ENCODE data around the gene RGS3.

Gene RGS3

GRCh38 chr9:113514061-113514460 lies 50.5 kb downstream of the RGS3 start:
- DNase-seq, result no peak

- DNase-seq, result no peak
Observed at GRCh38 chr9:113514748-113515147, 51.2 kb downstream of the RGS3 start.

GRCh38 chr9:113515862-113516261 lies 52.3 kb downstream of the RGS3 start:
- DNase-seq, result no peak

DNA sequence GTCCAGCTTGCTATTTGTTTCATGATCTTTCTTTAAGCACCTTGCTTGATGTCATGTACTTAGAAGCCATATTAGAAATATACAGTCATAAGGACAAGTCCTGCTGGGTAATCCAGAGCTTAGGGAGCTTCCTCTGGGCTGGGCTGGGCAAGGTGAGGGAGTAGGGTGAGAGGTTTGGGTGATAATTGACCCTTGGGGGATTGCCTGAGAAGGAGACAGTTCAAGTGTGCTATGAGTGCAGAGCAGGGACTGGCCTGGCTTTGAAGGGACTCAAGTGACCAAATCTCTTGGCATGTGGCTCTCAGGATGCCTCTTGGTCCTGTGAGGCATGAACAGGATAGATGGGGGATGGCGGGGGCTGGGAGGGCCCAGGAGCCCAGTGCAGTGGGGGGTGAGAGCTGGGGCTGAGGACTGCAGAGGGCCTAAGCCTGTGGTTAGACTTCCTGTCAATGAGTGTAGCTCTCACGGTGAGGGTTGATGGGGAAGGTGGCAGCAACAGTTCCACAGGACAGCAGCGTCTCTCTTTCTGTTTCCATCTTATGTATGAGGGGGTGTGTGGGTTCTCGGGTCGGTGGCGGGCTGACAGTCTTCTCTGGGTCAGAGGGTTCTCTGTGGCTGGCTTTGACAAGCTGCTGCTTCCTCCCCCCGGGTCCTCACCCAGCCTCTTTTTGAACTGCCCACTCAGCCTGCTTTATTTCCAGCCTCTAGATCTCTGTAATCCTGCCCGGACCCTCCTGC lies 53.5 kb downstream of the RGS3 start:
- no peak for DNase-seq

- no peak for DNase-seq
Observed at GRCh38 chr9:113519426-113520108, 56.0 kb downstream of the RGS3 start.

GRCh38 chr9:113520109-113520642 lies 56.6 kb downstream of the RGS3 start:
- no peak for DNase-seq

- no peak for DNase-seq
Observed at GRCh38 chr9:113521693-113522255, 58.2 kb downstream of the RGS3 start.

GRCh38 chr9:113522419-113522818 lies 58.9 kb downstream of the RGS3 start:
- DNase-seq, result no peak

DNA sequence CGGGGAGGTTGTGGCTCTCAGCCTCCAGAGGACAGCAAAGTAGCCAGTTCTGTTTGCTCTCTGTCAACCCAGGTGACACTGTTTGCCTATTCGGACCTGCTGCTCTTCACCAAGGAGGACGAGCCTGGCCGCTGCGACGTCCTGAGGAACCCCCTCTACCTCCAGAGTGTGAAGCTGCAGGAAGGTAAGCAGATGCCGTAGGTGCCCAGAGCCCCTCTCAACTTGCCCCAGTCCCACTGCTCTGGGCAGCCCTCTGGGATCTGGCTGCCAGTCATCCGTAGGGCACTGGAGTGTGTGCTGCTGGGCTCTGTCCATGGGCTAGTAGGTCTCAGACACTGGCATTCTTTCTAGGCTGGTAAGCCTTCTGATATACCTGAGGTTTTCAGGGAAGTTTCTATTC lies 59.3 kb downstream of the RGS3 start:
- no peak for DNase-seq

DNA sequence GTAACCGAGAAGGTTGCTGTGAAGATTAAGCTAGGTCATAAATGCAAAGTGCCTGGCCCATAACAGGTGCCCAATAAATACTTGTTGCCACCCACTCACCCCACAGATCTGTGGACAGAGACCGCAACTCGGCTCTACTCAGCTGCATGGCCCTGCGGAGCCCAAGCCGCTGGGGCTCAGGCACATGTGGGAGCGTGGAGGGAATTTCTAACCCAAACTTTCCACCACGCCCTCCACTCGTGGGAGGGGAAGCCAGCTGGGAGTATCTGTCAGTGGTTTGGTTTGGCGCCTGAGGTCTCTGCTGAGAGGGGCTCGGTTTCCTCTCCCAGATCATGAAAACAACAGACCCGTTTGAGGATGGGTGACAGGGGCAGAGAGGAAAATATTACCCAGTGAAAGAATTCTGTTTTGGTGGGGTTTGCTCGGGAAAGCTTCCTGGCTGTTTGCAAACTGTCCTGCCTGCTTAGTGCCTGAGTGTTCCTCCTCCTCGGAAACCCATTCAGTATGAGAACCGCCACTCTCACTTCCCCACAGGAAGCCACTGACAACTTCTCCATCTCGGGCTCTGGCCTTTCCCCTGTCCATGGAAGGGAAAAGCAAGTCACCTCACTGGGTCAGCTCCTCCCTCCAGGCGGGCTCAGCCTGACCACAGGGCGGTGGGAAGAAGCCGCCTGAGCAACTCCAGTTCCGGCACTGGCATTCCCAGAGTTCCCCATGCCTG lies 60.1 kb downstream of the RGS3 start:
- no peak for DNase-seq

- DNase-seq, result no peak
Observed at GRCh38 chr9:113524468-113524867, 60.9 kb downstream of the RGS3 start.

DNA sequence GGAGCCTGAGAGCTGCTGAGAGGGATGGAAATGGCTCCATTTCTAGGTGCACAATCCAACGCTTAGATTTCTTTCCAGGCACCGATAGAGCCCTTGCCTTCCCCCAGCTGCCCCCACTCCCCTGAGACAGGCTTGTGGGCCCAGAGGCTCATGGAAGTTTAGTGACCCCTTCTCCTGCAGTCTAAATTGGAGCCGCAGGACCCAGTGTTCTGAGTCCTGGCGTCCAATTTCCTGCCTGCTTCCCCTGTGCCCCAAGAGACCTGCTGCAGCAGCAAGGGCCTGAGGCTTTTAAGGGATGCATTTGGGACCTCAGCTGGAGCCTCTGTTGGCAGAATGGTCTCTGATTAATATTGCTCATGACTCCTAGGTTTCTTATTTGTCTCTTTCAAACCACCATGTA lies 61.7 kb downstream of the RGS3 start:
- DNase-seq, result no peak

GRCh38 chr9:113525831-113526230 lies 62.3 kb downstream of the RGS3 start:
- DNase-seq, result no peak

- no peak for DNase-seq
Observed at GRCh38 chr9:113526231-113526746, 62.8 kb downstream of the RGS3 start.

GRCh38 chr9:113526841-113527240 lies 63.3 kb downstream of the RGS3 start:
- no peak for DNase-seq

DNA sequence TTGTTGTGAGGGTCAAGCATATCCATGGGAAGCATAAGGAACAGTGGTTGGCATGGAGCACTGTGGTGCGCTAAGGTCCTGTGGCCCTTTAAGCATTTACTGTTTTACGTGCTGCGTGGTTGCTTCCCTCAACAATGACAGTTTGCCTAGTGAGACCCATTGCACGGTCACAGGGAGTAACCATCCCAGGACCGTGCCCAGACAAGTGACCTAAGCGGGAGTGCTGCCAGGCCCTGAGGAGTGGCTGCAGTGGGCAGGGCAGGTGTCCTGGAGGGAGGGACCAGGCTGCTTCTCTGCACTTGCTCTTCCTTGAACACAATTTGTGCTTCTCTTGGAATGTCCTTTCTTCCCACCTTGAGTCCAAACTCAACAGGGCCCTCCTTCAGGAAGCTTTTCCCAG lies 64.6 kb downstream of the RGS3 start:
- no peak for DNase-seq

DNA sequence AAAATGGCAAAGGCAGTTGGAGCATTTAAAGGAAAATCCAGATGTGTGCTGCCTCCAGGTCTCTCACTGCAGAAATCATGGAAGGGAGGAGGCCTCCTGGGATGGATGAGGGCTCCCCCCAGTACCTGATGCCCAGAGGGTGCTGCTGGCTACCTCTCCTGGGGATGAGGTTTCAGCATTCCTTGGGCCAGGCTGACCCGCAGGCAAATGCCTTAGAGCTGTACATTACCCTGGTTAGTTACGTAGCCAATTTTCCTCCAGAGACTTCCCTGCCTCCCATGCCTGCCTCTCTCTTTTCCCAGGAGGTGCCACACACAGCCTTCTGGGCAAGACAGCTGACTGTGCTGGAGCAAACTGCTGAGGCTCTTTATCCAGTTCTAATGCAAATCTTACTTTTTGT lies 65.3 kb downstream of the RGS3 start:
- DNase-seq, result no peak

- DNase-seq, result no peak
Observed at GRCh38 chr9:113529336-113530009, 65.9 kb downstream of the RGS3 start.

GRCh38 chr9:113530022-113530635 lies 66.6 kb downstream of the RGS3 start:
- DNase-seq, result no peak

DNA sequence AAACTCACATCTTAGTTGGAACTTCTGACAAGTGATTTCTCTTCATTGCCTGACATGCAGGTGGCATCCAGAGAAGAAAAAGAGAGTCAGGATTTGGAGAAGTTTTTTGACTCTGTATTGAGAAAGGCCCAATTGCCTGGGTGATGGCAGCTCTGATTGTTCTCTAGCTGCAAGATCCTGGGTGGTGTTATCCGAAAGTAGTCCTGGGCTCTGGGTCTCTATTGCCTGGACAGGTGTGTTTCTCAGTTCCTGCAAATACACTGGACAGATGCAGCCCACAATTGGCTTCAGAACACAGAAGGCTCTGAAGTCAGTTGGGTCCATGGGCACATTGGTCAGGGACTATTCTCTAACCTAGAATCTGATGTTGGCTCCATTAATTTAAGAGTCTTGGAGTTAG lies 67.4 kb downstream of the RGS3 start:
- DNase-seq, result no peak

- no peak for DNase-seq
Observed at GRCh38 chr9:113531919-113532808, 68.6 kb downstream of the RGS3 start.
